ENCODE results near the gene DPP8. TPM values are rescaled to one million over a fixed set of nuclear protein-coding genes. Genes with fewer than 3 reads are reported as not detected.

Gene DPP8
- polyA plus RNA-seq, 1 of the 3 experiments (the other 2 are of a cell fraction), result 14.1 TPM

- TF ChIP-seq REST (IDR thresholded peaks at IDR 0.05; ENCODE audit: low read depth, low read length) (no peak), GABPA (IDR thresholded peaks at IDR 0.05; ENCODE audit: low read depth) (no peak), PBX3 (IDR thresholded peaks at IDR 0.05) (no peak), RXRA (IDR thresholded peaks at IDR 0.05; ENCODE audit: borderline replicate concordance, low read depth) (no peak), TEAD4 (IDR thresholded peaks at IDR 0.05; ENCODE audit: borderline replicate concordance, insufficient read depth) (no peak), EZH2phosphoT487 (IDR thresholded peaks at IDR 0.05; ENCODE audit: borderline replicate concordance, low read depth) (no peak), MEF2A (IDR thresholded peaks at IDR 0.05; ENCODE audit: borderline replicate concordance, low read depth) (no peak), FOXJ3 (CRISPR knock-in tag; IDR thresholded peaks at IDR 0.05) (no peak), GATA2 (CRISPR knock-in tag; IDR thresholded peaks at IDR 0.05) (no peak), NRF1 (IDR thresholded peaks at IDR 0.05; ENCODE audit: low read depth, low read length) (no peak), JUND (IDR thresholded peaks at IDR 0.05) (no peak), CTCF (IDR thresholded peaks at IDR 0.05) (no peak)
These were observed 1.3 kb upstream of the DPP8 start (continued) for GRCh38 chr15:65518633-65519285.

- Histone ChIP-seq H3K4me1 (ENCODE audit: control insufficient read depth in 1 of 2, insufficient read depth in 2 of 2, low read depth in 1 of 2, low read length in 1 of 2) (peaks cover 9 to 12% of the 10 kb centered on the region in 2 experiments; a peak in 3 of 4 replicates), H3K9me3 (no peaks in the 10 kb centered on the region), H3K36me3 (replicated peaks in 1 of 2; ENCODE audit: control insufficient read depth in 1 of 2, insufficient read depth in 2 of 2, low read length in 1 of 2) (peaks cover 12 to 20% of the 10 kb centered on the region in 2 experiments), H3K27me3 (ENCODE audit: insufficient read depth) (no peaks in the 10 kb centered on the region), H3K79me2 (ENCODE audit: insufficient read depth) (peaks cover 46% of the 10 kb centered on the region), H4K20me1 (ENCODE audit: insufficient read depth) (peaks cover 22% of the 10 kb centered on the region), H3K4me3 (ENCODE audit: low read depth in 2 of 2, low read length in 1 of 2) (peak overlapping the region; percentile 96 to 99; a peak in 3 of 4 replicates), H3K9me2 (no peaks in the 10 kb centered on the region), H2AFZ (ENCODE audit: low read depth) (peak overlapping the region; percentile 97), H3F3A (replicated peaks; ENCODE audit: insufficient read depth) (peaks cover 4% of the 10 kb centered on the region), H3K9ac (no peak overlapping the region; the same call in 1 of the 2 replicates), H3K27ac (ENCODE audit: low read depth in 2 of 2, low read length in 1 of 2) (peak overlapping the region; percentile 86 to 97; a peak in 3 of 4 replicates), H3K4me2 (peak overlapping the region; percentile 90; the same call in 1 of the 2 replicates)
- ChIA-PET CTCF (interaction anchor here (0.5 to 1.1 kb wide), 7 partner anchors 9 to 389 kb away, joined by 3 to 6 read pairs (median 3); partner anchors contain the start of gene INTS14), POLR2A (interaction anchor here (1.5 kb wide), 1 partner anchor 12 kb away, joined by 6 read pairs; the partner anchor contains the start of gene HACD3)
- no peak for DNase-seq
- 24% methylated on average over 8 of the region's 8 CpGs for WGBS (ENCODE audit: low lambda C conversion rate)
- no peak for TF ChIP-seq RXRA (IDR thresholded peaks at IDR 0.05; ENCODE audit: borderline replicate concordance, low read depth)
- no peak for TF ChIP-seq REST (IDR thresholded peaks at IDR 0.05; ENCODE audit: low read depth, low read length)
- no peak for TF ChIP-seq ZBTB33 (IDR thresholded peaks at IDR 0.05; ENCODE audit: borderline replicate concordance, low read depth)
- no peak for TF ChIP-seq FOSL2 (IDR thresholded peaks at IDR 0.05; ENCODE audit: borderline replicate concordance, low read depth)
- TF ChIP-seq IRF3 (IDR thresholded peaks at IDR 0.05; ENCODE audit: low read depth, low read length), result no peak
- TF ChIP-seq JUND (IDR thresholded peaks at IDR 0.05), result no peak
These were observed 348 bp upstream of the DPP8 start for GRCh38 chr15:65517866-65518207.
